ENCODE results near the gene TBC1D22A. TPM values are rescaled to one million over a fixed set of nuclear protein-coding genes. Genes with fewer than 3 reads are reported as not detected.

The TBC1D22A gene
- polyA plus RNA-seq, 1 donor (not counting 4 experiments of a cell fraction or from before 2014, with no cell fraction given), result 20.9 TPM

GRCh38 chr22:46990937-46991550 lies 228.6 kb downstream of the TBC1D22A start:
- Histone ChIP-seq H3K36me3 (ENCODE audit: control insufficient read depth in 2 of 2, extremely low read depth in 1 of 2, insufficient read depth in 2 of 2, low read length in 2 of 2) (peaks cover 0 to 10% of the 10 kb centered on the region in 2 experiments), H3K4me1 (ENCODE audit: control insufficient read depth, extremely low read depth, insufficient read depth, low read length) (peaks cover 4% of the 10 kb centered on the region)
- TF ChIP-seq EZH2 (IDR thresholded peaks at IDR 0.05; ENCODE audit: low read length) (no peak), CTCF (optimal IDR thresholded peaks at IDR 0.05 in 1 of 3, IDR thresholded peaks at IDR 0.05 in 1 of 3, conservative IDR thresholded peaks at IDR 0.05 in 1 of 3; ENCODE audit: extremely low read depth in 1 of 3, insufficient read depth in 2 of 3, low read length in 3 of 3) (no peak)

GRCh38 chr22:46991666-46992065 lies 229.2 kb downstream of the TBC1D22A start:
- no peak for TF ChIP-seq CTCF (optimal IDR thresholded peaks at IDR 0.05 in 1 of 3, IDR thresholded peaks at IDR 0.05 in 1 of 3, conservative IDR thresholded peaks at IDR 0.05 in 1 of 3; ENCODE audit: extremely low read depth in 1 of 3, insufficient read depth in 2 of 3, low read length in 3 of 3)
- no peak for TF ChIP-seq EZH2 (IDR thresholded peaks at IDR 0.05; ENCODE audit: low read length)
- Histone ChIP-seq H3K9me3 (ENCODE audit: control insufficient read depth, low read depth, low read length) (no peaks in the 10 kb centered on the region), H2AFZ (ENCODE audit: control insufficient read depth, low read length) (no peak overlapping the region), H3K36me3 (ENCODE audit: control insufficient read depth in 2 of 2, extremely low read depth in 1 of 2, insufficient read depth in 2 of 2, low read length in 2 of 2) (peaks cover 0 to 11% of the 10 kb centered on the region in 2 experiments), H3K79me2 (ENCODE audit: control insufficient read depth, insufficient read depth, low read length) (no peaks in the 10 kb centered on the region), H3K27me3 (ENCODE audit: control insufficient read depth, extremely low read depth, insufficient read depth, low read length) (no peaks in the 10 kb centered on the region), H4K20me1 (ENCODE audit: control insufficient read depth, extremely low read depth, insufficient read depth, low read length) (no peaks in the 10 kb centered on the region), H3K27ac (ENCODE audit: control insufficient read depth, insufficient read depth, low read length) (no peak overlapping the region), H3K9me1 (ENCODE audit: control insufficient read depth, extremely low read depth, insufficient read depth, low read length) (no peaks in the 10 kb centered on the region), H3K9ac (ENCODE audit: control insufficient read depth, extremely low read depth, insufficient read depth, low read length) (no peak overlapping the region), H3K4me1 (ENCODE audit: control insufficient read depth, extremely low read depth, insufficient read depth, low read length) (peaks cover 4% of the 10 kb centered on the region), H3K4me3 (ENCODE audit: control insufficient read depth in 2 of 3, extremely low read depth in 1 of 3, insufficient read depth in 2 of 3, low read depth in 1 of 3, low read length in 3 of 3) (no peak overlapping the region), H3K4me2 (ENCODE audit: control insufficient read depth, extremely low read depth, insufficient read depth, low read depth, low read length) (no peak overlapping the region)
- DNase-seq (ENCODE audit: low read depth, low spot score) (no peak), FAIRE-seq (no peak)
- dilution Hi-C loops (cut with MboI; ENCODE audit: extremely low pct_ligation_motif_present, low sequenced_read_pairs), result no loop called here

More at GRCh38 chr22:46990937-46991550, 228.6 kb downstream of the TBC1D22A start:
- H3K4me3 ChIP-seq (ENCODE audit: control insufficient read depth in 2 of 3, extremely low read depth in 1 of 3, insufficient read depth in 2 of 3, low read depth in 1 of 3, low read length in 3 of 3), result no peak overlapping the region
- H3K9ac ChIP-seq (ENCODE audit: control insufficient read depth, extremely low read depth, insufficient read depth, low read length), result no peak overlapping the region
- H3K9me1 ChIP-seq (ENCODE audit: control insufficient read depth, extremely low read depth, insufficient read depth, low read length), result no peaks in the 10 kb centered on the region
- no peak for FAIRE-seq
- dilution Hi-C loops (cut with MboI; ENCODE audit: extremely low pct_ligation_motif_present, low sequenced_read_pairs), result no loop called here
- H3K9me3 ChIP-seq (ENCODE audit: control insufficient read depth, low read depth, low read length), result no peaks in the 10 kb centered on the region
- no peaks in the 10 kb centered on the region for H3K79me2 ChIP-seq (ENCODE audit: control insufficient read depth, insufficient read depth, low read length)
- no peak overlapping the region for H2AFZ ChIP-seq (ENCODE audit: control insufficient read depth, low read length)
- DNase-seq (ENCODE audit: low read depth, low spot score), result no peak
- H3K4me2 ChIP-seq (ENCODE audit: control insufficient read depth, extremely low read depth, insufficient read depth, low read depth, low read length), result no peak overlapping the region
- no peaks in the 10 kb centered on the region for H4K20me1 ChIP-seq (ENCODE audit: control insufficient read depth, extremely low read depth, insufficient read depth, low read length)
- no peak overlapping the region for H3K27ac ChIP-seq (ENCODE audit: control insufficient read depth, insufficient read depth, low read length)
- H3K27me3 ChIP-seq (ENCODE audit: control insufficient read depth, extremely low read depth, insufficient read depth, low read length), result no peaks in the 10 kb centered on the region

Measured in keratinocyte (primary cell).